T1000 (cell line): ENCODE results near the gene CAPZA1.

ENCODE experiments used
- DNase-seq: peaks from one replicate; lab custom pipeline; 2025; ENCODE audit warnings: mixed read lengths; lab: John Stamatoyannopoulos, UW

Gene CAPZA1

GRCh38 chr1:112715264-112716053, 95.8 kb downstream of the CAPZA1 start, which contains the start of gene PPM1J:
TSS of gene PPM1J (minus strand) at chr1:112715332. CDS start at chr1:112715301, 31 bp downstream.
- DNase-seq = peak; percentile 97

- peak; percentile 83 for DNase-seq
Observed at GRCh38 chr1:112716133-112716720, 96.6 kb downstream of the CAPZA1 start.

GRCh38 chr1:112717263-112717873, 97.7 kb downstream of the CAPZA1 start:
- DNase-seq = no peak

GRCh38 chr1:112718691-112719418, 99.2 kb downstream of the CAPZA1 start:
- peak; percentile 84 for DNase-seq

- no peak for DNase-seq
Observed at GRCh38 chr1:112719706-112720105, 100.1 kb downstream of the CAPZA1 start.

- no peak for DNase-seq
Observed at GRCh38 chr1:112720800-112721199, 101.2 kb downstream of the CAPZA1 start.
